HG03558 (cell line): Measurements from ENCODE around the gene MET.
"Not testable (repeated sequence)": the region's sequence is repeated elsewhere in the genome, so short reads cannot be mapped to it uniquely, and the experiment has no call there.

Experiments
- ATAC-seq: cut with Tn5 transposase; IDR thresholded peaks from one replicate; pipeline ENCODE4 v1.9.1; 2021; ENCODE audit warnings: moderate number of reproducible peaks; ENCODE audit not compliant: unreplicated experiment; ENCODE audit errors: extremely low read depth

MET gene

DNA sequence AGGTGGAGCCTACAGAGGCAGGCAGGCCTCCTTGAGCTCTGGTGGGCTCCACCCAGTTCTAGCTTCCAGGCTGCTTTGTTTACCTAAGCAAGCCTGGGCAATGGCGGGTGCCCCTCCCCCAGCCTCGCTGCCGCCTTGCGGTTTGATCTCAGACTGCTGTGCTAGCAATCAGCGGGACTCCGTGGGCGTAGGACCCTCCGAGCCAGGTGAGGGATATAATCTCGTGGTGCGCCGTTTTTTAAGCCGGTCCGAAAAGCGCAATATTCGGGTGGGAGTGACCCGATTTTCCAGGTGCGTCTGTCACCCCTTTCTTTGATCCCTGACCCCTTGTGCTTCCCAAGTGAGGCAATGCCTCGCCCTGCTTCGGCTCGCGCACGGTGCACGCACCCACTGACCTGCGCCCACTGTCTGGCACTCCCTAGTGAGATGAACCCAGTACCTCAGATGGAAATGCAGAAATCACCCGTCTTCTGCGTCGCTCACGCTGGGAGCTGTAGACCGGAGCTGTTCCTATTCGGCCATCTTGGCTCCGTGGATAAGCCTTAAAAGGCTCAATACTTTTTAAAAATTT, 52.0 kb downstream of the MET start:
- ATAC-seq: not testable (repeated sequence)

DNA sequence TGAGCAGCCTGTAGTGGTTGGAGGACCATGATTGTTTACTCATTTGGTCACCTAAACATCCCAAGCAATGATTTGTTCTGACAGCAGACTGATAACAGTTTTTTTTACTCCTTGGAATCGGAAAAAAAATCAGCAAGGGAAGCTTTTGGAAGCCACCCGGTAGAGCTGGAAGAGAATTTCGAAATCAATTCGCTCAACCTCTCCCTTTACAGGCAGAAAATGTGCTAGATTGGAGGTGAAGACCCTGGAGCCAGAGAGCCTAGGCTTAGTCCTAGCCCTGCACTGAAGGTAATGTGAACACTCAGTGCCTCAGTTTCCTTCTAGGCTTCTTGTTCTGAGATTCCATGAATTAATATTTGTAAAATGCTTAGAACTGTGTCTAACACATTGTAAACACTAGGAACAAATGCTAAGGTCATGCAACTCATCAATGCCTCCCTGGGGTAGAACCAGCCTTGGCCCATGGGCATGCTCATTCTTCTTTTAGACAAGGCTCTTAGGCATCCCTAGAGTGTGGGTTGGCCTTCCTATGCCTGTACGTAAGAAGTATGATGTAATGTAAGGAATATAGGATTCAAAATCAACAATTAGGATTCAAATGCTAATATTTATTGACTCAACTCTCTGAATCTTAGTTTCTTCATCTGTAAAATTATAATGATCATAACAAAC, 52.7 kb downstream of the MET start:
- ATAC-seq: no peak

DNA sequence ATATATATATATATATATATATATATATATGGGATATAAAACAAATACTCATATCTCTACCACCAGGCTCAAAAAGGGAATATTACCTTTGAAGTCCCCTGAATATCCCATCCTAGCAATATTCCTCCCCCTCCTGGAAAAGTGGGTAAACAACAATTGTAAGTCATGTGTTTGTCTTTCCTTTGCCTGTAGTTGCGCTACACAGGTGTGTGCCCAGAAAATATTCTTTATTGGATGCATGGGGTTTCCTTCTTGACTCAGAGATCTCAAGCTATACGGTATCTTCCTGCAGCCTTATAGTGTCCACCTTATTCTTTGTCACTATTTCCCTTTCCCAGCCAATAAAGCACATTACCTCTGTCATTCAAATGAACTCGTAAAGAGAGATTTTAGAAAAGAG, 54.2 kb downstream of the MET start:
- ATAC-seq: no peak

DNA sequence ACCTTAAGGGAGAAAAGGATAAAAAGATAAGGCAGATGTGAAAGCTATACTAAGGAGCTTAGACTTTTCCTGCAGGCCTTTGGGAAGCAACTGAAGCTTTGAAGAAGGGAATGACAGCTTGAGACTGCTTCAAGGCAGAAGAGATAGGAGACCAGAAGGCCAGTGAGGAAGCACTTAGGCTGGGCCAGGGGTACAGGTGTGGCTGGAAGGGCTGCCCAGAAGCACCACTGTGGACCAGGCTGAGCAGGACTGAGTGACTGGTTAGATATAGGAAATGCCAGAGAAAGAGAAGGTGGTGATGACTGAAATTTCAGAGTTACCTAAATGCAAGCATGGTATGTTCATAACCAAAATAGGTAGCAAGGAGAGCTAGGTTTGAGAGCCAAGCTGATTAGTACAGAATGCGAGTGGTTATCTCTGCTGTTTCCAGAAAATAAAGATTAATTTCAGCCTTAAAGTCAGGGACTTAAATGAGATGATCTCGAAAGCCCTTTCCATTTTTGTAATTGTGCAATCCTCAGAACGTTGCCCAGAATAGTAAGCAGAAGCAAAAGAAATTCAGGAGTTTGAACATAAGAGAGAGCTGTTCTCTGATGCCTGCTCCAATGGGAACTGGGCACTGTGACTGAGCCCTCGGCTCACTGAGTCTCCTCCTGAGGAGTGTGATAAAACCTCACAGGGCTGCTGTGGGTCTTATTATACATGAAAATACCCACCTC, 54.9 kb downstream of the MET start:
- no peak for ATAC-seq

DNA sequence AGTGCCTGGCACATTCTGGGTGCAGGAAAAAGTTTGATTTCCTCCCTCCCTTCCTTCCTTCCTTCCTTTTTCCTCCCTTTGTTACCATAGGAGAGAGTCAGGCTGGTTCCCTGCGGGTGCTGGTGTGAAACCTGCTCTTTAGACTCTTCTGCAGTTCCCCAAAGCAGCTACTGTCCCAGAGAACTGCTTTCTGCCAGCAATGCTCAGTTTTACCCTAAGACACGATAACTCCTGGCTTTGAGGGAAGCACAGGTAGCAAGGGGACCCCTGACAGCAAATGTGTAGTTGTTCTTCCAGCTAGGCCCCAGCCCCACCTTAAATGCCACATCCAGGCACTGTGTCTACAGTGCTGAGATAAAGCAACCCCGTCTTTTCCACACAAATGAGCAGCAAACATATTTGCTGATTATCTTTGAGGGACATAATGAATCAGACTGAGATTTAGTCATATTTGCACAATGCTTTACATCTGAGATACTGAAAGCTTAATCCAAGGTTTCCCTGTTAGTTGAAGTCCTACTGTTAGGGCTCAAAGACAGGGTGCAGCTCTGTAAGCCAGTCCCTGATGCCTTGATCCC, 55.5 kb downstream of the MET start:
- ATAC-seq: no peak

DNA sequence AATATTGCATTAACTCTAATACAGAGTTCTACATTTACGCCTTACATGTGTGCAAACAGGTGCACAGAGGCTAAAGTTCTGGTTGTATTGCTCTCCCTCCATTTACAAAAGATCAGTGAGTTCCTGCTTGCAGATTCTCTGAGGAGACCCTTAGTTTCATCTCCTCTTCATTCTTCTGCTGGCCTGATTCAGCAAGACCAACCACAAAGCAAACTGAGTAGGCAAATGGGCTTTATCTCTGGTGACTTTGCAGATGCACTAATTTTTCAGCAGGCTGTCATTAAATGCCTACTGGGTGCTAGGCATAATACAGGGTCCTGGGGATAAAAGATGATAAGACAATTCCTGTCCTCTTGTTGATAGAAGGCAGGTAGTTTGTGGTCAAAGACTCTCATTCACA, 56.4 kb downstream of the MET start:
- ATAC-seq: no peak

DNA sequence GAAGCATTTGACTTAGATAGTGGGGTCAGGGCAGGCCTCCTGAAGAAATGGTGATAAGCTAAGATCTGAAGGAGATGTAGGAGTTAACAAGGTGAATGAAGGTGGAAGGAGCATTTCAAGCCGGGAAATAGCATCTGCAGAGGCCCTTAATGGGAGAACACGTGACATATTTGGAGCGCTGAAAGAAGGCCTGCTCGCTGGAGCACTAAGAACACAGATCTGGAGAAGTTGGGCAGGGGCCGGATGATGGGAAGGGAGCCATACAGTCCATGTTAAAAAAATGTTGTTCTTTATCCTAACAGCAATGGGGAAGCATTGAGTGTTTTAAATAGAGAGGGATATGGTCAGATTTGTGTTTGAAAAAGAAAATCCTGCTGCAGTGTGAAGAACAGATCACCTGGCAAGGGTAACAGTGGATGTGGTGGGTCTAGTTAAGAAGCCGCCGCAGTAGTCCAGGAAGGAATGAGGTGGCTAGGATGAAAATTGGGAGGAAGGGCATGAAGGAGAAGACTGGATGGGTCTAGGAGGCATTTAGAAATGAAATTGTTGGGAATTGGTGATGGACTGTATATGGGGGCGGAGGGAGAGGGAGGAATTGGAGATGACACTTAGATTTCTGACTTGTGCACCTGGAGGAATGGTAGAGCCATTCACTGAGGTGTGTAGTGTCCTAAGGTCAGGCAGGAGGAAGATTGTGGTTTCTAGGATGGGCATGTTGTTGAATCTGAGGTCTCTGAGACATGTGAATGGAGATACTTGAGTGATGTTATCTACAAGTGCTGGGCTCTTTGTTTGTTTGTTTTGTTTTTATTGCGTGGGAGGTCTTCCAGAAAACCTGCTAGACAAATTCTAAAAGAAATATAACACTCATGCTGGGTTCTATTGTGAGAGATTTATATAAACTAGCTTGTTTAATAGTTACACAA, 58.4 kb downstream of the MET start:
- no peak for ATAC-seq

DNA sequence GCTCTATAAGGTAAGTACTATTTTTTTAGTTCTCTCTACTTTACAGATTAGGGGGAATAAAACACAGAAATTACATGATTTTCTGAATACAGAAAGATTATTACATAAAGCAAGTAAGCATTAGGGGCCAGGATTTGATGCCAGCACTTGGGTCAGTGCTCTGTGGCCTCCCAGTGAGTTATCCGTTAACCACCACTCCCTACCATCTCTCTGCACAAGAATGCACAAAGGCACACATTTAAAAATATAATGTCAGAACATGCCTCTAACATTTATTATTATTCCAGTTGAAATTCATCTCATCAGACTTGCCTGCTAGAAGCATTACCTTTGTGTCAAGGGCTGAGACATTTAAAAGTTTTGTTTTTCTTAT, 59.0 kb downstream of the MET start:
- no peak for ATAC-seq

DNA sequence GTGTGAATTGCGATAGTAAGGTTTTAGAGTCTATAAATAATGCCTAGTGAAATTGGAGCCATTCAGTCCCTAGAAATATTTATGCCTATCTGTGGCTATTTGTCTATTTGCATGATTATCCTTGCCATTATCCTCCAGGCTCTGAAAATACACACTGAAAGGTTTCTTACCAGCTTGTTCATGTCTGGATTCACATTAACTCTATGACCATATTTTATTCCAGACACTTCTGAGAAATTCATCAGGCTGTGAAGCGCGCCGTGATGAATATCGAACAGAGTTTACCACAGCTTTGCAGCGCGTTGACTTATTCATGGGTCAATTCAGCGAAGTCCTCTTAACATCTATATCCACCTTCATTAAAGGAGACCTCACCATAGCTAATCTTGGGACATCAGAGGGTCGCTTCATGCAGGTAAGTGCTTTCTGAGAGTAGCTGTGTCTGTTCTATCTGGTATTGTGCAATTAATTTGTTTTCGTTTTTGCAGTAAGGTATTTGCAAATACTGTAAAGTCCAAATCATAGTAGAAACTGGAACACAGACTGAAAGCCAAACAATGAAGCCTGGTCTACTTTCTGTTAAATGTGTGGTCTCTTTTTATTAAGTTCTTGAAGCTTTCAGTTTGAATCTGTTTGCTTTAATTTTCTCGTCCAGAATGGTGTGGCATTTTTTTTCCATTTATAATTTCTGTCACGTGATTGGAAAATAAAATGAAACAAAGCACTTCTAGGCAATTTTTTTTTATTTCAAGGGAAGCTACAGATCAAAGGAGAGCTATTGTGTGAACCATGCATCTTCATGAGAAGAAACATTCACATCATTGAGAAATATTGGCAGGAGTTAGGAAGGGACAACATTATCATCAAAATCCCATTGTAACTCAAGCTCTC, 59.7 kb downstream of the MET start:
- no peak for ATAC-seq

DNA sequence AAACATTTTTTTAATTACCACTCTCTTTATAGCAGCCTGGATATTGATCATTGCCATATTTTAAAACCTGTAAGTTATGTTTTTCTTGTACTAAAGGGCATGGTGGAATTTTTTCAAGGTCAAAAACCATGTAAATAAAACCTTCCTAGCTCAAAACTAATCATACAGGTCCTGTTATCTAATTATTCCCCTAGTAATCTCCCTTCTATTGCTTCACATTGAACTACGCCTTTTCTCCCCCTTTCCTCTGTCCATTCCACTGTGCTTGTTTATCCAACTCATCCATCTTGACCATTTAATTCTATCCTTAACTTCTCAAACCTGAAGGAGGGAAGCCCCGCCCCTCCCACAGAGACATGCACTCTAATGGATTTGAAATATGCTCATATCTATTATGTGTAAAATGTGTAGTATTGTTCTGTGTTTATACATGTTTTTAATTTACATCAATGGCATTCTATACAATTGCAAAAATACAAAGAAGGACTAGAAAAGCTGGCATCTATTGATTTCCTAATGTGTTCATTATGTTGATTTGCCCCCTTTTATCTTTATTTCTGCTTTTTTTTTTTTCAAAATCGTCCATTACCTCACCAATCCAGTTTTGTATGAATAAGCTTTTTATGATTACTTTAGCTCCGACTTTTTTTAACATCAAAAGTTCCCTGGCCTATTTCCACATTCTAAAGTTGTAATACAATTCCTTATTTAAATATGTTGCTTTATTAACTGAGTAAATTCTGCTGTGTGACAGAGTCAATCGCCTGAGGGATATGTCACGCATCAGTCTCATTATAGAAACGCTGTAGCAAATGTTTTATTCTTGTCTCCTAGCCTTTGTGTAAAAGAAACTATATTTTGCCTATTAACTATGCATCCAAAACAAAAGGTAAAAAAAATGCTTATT, 61.0 kb downstream of the MET start:
- ATAC-seq: no peak

DNA sequence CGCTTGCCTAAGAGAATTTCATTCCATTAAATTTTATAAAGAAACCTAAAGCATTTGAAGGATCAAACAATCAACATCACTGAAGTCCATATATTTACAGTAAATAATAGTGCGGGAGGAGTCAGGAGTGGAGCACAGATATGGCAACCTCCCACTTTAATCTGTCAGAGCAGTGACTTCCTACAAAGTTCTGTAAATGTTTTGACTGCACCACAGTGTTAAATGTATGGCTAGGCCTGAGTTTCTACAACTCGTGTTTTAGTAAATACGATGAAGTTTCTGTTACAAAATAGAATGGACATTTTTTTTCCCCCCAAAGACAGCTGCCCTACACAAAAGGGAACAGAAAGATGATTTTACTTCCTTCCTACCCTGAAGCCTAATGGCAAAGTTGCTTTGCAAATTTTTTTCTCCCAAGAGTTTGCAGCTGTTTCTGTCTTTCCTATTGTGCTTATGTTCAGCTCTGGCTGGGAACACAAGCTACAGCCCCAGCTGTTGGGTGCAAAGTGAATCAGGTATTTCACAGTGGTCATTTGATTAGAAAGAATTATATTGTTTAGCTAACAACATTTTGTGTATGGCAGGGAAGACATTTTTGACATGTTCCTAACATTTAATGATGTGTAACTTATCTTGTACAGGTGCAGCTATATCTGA, 62.1 kb downstream of the MET start:
- ATAC-seq: no peak

DNA sequence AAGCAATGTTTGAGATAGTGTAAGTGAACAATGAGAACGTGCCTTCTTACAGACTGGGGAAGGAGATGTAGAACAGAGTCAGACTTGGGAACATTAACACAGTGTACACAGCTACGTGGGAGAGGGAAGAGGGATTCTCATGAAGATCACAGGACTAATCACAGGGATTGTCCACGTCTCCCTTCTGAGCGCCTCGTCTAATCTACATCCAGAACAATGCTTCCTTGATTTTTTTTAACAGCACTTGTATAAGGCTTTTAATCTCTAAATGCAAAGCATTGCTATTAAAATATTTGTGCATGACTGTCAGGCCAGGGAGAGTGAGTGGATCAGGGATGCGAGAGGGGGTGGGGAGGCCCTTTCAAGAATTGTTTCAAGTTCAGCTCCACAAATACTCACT, 62.7 kb downstream of the MET start:
- no peak for ATAC-seq

DNA sequence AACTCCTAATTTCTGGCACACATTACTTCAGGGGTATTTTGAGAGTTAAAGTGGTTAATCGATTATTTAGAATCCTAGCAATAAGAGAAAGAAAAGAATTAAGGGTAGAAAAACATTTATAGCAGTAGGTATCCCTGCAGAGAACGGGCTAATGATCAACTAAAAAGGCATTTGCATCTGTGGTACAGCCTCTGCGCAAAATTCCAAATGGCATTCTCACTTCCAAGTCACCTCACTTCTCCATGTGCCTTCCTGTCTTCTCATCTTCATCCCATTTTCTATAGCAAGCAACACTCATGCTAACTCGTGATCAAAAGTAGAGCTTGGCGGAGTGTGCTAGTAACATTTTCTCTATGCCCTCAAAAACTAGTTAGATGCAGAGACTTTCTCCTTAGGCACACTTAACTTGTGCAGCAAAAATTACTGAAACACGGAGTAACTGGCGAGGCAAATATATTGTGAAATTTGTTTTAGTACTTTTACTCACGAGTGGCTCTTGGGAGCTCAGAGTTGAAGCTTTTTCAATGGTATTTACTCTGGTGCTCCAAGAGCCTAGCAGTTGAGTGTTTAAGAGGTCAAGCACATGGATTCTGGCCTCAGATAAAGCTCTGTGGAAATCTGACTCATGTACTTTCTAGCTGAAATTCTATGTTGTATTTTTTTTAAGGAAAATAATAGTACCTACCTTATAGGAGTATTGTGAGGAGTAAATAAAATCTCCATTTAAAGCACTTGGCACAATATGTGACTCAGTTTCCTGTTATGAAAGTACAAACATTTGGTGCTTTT, 65.1 kb downstream of the MET start:
- no peak for ATAC-seq

DNA sequence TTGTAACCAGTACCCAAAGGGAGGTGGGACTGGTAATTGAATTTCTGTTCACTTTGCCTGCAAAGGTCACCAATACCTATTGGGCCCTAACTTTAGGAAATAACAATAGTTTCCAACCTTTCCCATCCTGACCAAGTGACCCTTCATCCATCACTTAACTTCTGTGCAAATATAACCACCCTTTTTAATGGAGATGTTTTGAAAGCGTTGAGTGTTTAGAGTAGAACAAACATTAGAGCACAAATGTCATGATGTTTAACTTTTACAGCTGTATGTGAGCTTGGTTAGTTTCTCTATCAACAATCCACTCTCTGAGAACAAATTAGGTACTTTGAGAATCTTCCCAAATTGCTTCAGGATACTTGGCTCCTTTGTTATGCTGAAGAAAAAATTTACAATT, 66.4 kb downstream of the MET start:
- no peak for ATAC-seq

DNA sequence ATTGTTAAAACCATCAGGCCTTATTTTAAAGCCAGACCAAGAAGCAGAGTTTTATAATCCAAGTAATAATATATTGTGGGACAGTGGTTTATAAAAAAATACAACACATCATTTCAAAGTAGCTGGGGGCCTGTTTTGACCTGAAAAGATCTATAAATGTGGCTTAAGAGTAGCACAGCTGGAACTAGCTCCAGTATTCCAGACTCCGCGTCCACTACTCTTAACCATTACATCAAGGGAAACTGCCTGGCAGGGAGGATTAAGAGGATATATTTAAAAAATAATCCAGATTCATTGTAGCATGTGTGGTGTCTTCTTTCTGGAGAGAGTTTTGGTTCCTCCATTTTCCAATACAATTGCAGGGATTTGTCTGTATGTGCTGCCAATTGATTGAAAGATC, 67.3 kb downstream of the MET start:
- ATAC-seq: no peak

DNA sequence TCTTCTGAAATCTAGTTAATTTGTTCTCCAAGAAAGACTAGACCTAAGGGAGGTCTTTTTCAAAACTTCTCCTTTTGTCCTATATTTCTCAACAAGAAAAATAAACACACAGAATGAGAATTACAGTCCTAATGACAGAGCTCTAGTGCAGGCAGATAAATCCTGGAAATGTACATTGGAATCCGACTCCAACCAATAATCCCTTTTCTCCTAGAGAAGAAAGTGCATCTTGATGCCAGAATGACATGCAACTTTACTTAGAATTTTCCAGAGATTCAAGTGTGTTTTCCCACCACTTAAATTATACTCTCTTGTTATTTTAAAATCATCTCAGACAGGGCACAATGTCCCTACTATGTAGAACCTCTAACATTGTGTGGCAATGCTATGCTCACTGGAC, 68.2 kb downstream of the MET start:
- no peak for ATAC-seq

DNA sequence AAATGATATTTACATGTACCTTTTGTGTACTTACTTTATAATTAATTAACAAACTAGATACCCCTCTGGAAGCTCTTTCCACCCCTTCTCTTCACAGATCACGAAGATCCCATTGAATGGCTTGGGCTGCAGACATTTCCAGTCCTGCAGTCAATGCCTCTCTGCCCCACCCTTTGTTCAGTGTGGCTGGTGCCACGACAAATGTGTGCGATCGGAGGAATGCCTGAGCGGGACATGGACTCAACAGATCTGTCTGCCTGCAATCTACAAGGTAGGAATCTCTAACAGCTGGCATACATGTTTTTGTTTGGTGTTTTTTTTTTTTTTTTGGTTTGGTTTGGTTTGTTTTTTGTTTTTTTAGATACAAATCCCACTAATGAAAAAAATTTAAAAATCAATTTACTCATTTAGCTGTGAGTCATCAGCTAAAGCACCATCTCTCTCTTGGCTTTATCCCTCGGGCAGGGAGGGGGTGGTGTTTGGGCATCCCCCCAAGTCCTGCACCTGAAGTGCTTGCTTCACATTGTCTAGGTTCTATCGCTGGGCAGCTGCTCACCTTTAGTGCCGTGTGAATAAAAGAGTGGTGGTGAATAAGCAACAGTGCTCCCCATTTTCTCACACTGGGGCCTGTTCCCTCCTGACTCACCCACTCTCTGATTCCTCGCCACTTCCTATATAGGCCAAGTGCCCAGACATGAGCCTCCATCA, 68.9 kb downstream of the MET start:
- no peak for ATAC-seq
